ENCODE results near the gene DOK5. TPM values are rescaled to one million over a fixed set of nuclear protein-coding genes. Genes with fewer than 3 reads are reported as not detected.

DOK5 gene
- total and polyA plus RNA-seq, 2 experiments from 2014 or later: 5.0 to 6.9 TPM

DNA sequence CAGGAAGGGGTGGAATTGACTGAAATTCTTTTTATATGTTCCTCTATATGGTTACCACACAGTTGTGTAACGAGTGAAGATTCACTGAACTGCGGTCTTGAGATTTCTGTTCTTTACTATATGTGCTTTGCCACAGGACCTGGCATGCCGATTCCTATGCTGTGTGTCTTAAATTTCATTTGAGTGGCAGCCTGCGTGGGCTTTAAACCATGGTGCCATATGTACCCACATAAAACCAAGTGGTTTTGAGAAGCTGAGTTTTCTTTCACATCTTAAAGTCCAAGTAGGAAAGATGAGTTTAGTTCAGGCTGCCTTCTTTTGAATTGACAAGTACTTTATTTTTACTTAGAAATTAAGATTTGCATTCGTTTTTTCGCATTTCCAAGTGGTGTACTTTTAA, 101.1 kb downstream of the DOK5 start:
- Histone ChIP-seq H3K4me1 (ENCODE audit: insufficient read depth) (no peaks in the 10 kb centered on the region), H3K4me2 (no peak overlapping the region), H2AFZ (no peak overlapping the region), H3K9me2 (ENCODE audit: insufficient read depth) (no peaks in the 10 kb centered on the region), H4K20me1 (replicated peaks; ENCODE audit: insufficient read depth) (no peaks in the 10 kb centered on the region), H3K36me3 (ENCODE audit: insufficient read depth) (no peaks in the 10 kb centered on the region), H3K4me3 (no peak overlapping the region), H3F3A (replicated peaks; ENCODE audit: low read depth) (no peaks in the 10 kb centered on the region), H3K27me3 (ENCODE audit: insufficient read depth) (no peaks in the 10 kb centered on the region), H3K27ac (ENCODE audit: low read depth) (no peak overlapping the region), H3K79me2 (replicated peaks; ENCODE audit: insufficient read depth) (no peaks in the 10 kb centered on the region)
- DNase-seq (ENCODE audit: low spot score) (no peak), ATAC-seq (no peak)
- no peak overlapping the region for H3K27ac Mint-ChIP-seq
- TF ChIP-seq, protein P1, sequence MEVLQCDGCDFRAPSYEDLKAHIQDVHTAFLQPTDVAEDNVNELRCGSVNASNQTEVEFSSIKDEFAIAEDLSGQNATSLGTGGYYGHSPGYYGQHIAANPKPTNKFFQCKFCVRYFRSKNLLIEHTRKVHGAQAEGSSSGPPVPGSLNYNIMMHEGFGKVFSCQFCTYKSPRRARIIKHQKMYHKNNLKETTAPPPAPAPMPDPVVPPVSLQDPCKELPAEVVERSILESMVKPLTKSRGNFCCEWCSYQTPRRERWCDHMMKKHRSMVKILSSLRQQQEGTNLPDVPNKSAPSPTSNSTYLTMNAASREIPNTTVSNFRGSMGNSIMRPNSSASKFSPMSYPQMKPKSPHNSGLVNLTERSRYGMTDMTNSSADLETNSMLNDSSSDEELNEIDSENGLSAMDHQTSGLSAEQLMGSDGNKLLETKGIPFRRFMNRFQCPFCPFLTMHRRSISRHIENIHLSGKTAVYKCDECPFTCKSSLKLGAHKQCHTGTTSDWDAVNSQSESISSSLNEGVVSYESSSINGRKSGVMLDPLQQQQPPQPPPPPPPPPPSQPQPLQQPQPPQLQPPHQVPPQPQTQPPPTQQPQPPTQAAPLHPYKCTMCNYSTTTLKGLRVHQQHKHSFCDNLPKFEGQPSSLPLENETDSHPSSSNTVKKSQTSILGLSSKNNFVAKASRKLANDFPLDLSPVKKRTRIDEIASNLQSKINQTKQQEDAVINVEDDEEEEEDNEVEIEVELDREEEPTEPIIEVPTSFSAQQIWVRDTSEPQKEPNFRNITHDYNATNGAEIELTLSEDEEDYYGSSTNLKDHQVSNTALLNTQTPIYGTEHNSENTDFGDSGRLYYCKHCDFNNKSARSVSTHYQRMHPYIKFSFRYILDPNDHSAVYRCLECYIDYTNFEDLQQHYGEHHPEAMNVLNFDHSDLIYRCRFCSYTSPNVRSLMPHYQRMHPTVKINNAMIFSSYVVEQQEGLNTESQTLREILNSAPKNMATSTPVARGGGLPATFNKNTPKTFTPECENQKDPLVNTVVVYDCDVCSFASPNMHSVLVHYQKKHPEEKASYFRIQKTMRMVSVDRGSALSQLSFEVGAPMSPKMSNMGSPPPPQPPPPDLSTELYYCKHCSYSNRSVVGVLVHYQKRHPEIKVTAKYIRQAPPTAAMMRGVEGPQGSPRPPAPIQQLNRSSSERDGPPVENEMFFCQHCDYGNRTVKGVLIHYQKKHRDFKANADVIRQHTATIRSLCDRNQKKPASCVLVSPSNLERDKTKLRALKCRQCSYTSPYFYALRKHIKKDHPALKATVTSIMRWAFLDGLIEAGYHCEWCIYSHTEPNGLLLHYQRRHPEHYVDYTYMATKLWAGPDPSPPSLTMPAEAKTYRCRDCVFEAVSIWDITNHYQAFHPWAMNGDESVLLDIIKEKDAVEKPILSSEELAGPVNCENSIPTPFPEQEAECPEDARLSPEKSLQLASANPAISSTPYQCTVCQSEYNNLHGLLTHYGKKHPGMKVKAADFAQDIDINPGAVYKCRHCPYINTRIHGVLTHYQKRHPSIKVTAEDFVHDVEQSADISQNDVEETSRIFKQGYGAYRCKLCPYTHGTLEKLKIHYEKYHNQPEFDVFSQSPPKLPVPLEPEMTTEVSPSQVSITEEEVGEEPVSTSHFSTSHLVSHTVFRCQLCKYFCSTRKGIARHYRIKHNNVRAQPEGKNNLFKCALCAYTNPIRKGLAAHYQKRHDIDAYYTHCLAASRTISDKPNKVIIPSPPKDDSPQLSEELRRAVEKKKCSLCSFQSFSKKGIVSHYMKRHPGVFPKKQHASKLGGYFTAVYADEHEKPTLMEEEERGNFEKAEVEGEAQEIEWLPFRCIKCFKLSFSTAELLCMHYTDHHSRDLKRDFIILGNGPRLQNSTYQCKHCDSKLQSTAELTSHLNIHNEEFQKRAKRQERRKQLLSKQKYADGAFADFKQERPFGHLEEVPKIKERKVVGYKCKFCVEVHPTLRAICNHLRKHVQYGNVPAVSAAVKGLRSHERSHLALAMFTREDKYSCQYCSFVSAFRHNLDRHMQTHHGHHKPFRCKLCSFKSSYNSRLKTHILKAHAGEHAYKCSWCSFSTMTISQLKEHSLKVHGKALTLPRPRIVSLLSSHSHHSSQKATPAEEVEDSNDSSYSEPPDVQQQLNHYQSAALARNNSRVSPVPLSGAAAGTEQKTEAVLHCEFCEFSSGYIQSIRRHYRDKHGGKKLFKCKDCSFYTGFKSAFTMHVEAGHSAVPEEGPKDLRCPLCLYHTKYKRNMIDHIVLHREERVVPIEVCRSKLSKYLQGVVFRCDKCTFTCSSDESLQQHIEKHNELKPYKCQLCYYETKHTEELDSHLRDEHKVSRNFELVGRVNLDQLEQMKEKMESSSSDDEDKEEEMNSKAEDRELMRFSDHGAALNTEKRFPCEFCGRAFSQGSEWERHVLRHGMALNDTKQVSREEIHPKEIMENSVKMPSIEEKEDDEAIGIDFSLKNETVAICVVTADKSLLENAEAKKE (CRISPR knock-in tag; IDR thresholded peaks at IDR 0.05): no peak
- no peak for TF ChIP-seq ZNF331 (CRISPR knock-in tag; IDR thresholded peaks at IDR 0.05; ENCODE audit: low read depth)
- TF ChIP-seq, protein P2, sequence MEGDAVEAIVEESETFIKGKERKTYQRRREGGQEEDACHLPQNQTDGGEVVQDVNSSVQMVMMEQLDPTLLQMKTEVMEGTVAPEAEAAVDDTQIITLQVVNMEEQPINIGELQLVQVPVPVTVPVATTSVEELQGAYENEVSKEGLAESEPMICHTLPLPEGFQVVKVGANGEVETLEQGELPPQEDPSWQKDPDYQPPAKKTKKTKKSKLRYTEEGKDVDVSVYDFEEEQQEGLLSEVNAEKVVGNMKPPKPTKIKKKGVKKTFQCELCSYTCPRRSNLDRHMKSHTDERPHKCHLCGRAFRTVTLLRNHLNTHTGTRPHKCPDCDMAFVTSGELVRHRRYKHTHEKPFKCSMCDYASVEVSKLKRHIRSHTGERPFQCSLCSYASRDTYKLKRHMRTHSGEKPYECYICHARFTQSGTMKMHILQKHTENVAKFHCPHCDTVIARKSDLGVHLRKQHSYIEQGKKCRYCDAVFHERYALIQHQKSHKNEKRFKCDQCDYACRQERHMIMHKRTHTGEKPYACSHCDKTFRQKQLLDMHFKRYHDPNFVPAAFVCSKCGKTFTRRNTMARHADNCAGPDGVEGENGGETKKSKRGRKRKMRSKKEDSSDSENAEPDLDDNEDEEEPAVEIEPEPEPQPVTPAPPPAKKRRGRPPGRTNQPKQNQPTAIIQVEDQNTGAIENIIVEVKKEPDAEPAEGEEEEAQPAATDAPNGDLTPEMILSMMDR (conservative IDR thresholded peaks at IDR 0.05; ENCODE audit: low read depth in 2 of 2): no peak
- no peak for TF ChIP-seq REST (IDR thresholded peaks at IDR 0.05; ENCODE audit: unreplicated experiment)
- TF ChIP-seq EZH2phosphoT487 (IDR thresholded peaks at IDR 0.05; ENCODE audit: unreplicated experiment): no peak
- TF ChIP-seq, protein P3, sequence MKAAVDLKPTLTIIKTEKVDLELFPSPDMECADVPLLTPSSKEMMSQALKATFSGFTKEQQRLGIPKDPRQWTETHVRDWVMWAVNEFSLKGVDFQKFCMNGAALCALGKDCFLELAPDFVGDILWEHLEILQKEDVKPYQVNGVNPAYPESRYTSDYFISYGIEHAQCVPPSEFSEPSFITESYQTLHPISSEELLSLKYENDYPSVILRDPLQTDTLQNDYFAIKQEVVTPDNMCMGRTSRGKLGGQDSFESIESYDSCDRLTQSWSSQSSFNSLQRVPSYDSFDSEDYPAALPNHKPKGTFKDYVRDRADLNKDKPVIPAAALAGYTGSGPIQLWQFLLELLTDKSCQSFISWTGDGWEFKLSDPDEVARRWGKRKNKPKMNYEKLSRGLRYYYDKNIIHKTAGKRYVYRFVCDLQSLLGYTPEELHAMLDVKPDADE (IDR thresholded peaks at IDR 0.05): no peak
- no peak for TF ChIP-seq JUNB (IDR thresholded peaks at IDR 0.05; ENCODE audit: unreplicated experiment)
- no peak for TF ChIP-seq STAT1 (IDR thresholded peaks at IDR 0.05; ENCODE audit: unreplicated experiment)
- TF ChIP-seq CREB1 (CRISPR knock-in tag; IDR thresholded peaks at IDR 0.05; ENCODE audit: low read depth): no peak
- no peak for TF ChIP-seq ZNF114 (CRISPR knock-in tag; IDR thresholded peaks at IDR 0.05)
- TF ChIP-seq EZH2 (IDR thresholded peaks at IDR 0.05; ENCODE audit: low read depth, unreplicated experiment): no peak
- no peak for TF ChIP-seq POLR2AphosphoS5 (IDR thresholded peaks at IDR 0.05; ENCODE audit: low read depth)
- TF ChIP-seq NANOG (IDR thresholded peaks at IDR 0.05; ENCODE audit: borderline replicate concordance): no peak
- no peaks in the 10 kb centered on the region for H3K36me3 Mint-ChIP-seq (ENCODE audit: low read depth)
- H3K4me3 Mint-ChIP-seq: no peak overlapping the region
- no peaks in the 10 kb centered on the region; the same call in 2 of the 3 replicates for H3K9me3 Mint-ChIP-seq
- H3K4me1 Mint-ChIP-seq: peaks cover 3% of the 10 kb centered on the region; the same call in 2 of the 3 replicates
- H3K27me3 Mint-ChIP-seq (ENCODE audit: insufficient read depth, low read depth, poor library complexity): peaks cover 3% of the 10 kb centered on the region

Data from GM23338 (cell line).